ENCODE results near the gene SVBP.

SVBP gene

DNA sequence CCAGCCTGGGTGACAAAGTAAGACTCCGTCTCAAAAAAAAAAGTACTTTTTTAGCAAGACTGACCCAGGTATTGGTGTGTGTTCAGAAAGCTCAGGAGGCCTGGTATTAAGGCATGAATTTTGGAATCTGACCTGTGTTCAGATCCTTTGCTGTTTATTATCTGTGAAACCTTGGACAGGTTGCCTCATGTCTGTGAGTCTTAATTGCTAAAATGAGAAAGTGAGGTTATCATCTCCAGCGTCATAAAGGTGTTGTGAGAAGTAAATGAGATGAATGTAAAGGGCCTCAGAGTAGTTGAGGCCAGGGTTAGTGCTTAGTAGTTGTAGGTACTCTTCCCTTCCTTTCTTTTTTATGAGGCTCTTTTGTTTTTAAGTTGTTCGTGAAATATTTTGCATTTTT is 47.4 kb downstream of the SVBP start:
- no peak overlapping the region for H3K4me3 ChIP-seq (ENCODE audit: low read depth, low read length)
- no peaks in the 10 kb centered on the region for H3K27me3 ChIP-seq (replicated peaks)
- in situ Hi-C loops (cut with HindIII; ENCODE audit: low pct_ligation_motif_present, low sequenced_read_pairs): no loop called here
- DNase-seq: no peak
- no peak overlapping the region for H3K27ac ChIP-seq
- TF ChIP-seq, protein P1, sequence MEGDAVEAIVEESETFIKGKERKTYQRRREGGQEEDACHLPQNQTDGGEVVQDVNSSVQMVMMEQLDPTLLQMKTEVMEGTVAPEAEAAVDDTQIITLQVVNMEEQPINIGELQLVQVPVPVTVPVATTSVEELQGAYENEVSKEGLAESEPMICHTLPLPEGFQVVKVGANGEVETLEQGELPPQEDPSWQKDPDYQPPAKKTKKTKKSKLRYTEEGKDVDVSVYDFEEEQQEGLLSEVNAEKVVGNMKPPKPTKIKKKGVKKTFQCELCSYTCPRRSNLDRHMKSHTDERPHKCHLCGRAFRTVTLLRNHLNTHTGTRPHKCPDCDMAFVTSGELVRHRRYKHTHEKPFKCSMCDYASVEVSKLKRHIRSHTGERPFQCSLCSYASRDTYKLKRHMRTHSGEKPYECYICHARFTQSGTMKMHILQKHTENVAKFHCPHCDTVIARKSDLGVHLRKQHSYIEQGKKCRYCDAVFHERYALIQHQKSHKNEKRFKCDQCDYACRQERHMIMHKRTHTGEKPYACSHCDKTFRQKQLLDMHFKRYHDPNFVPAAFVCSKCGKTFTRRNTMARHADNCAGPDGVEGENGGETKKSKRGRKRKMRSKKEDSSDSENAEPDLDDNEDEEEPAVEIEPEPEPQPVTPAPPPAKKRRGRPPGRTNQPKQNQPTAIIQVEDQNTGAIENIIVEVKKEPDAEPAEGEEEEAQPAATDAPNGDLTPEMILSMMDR (IDR thresholded peaks at IDR 0.05; ENCODE audit: low read depth, low read length, missing control alignments): no peak
- H3K36me3 ChIP-seq (replicated peaks): peaks cover 7% of the 10 kb centered on the region

DNA sequence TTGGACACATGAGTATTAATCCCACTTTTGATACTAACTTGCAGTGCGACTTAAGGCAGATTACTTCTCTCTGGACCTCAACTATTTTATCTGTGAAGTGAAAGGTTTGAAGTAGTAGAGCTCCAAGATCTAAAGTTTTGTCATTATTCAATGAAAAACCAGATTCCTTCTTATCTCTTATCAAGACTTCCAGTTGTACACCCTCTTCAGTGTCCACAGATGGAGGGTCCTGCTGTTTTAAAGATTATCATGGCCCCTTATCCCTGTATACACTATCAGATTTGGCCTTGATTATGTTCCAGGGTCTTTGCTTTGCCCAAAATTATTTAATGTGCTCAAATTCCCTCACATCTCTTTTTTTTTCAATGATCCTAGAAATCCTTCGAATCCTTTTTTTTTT is 49.0 kb downstream of the SVBP start:
- no peaks in the 10 kb centered on the region for H3K36me3 ChIP-seq (replicated peaks)
- no peak for DNase-seq
- no peak overlapping the region for H3K27ac ChIP-seq
- H3K27me3 ChIP-seq (replicated peaks): no peaks in the 10 kb centered on the region
- in situ Hi-C loops (cut with HindIII; ENCODE audit: low pct_ligation_motif_present, low sequenced_read_pairs): no loop called here
- TF ChIP-seq, protein P1 (IDR thresholded peaks at IDR 0.05; ENCODE audit: low read depth, low read length, missing control alignments): no peak
- peak overlapping the region; percentile 95 for H3K4me3 ChIP-seq (ENCODE audit: low read depth, low read length)

DNA sequence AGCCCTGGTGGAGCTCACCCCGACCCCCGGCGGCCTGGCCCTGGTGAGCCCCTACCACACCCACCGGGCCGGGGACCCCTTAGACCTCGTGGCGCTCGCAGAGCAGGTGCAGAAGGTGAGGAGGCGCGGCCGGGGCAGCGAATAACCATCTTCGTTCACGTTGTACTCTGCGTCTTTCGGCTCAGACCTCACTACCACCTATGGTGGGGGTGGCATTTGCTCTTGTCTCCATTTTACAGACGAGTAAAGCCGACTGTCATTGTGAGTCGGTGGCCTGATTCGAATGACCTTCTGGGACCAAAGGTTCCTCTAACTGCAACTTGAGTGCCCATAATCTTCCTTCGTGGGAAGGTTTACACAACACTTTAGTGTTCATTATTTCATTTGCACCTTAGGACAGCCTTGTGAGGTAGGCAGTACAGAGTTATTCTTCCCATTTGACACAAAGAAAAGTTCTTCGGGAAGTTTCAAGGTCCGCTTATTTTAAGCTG is 49.6 kb downstream of the SVBP start:
- no peaks in the 10 kb centered on the region for H3K27me3 ChIP-seq (replicated peaks)
- H3K36me3 ChIP-seq (replicated peaks): peaks cover 2% of the 10 kb centered on the region
- H3K4me3 ChIP-seq (ENCODE audit: low read depth, low read length): peak overlapping the region; percentile 95
- peak overlapping the region; percentile 58 for H3K27ac ChIP-seq
- in situ Hi-C loops (cut with HindIII; ENCODE audit: low pct_ligation_motif_present, low sequenced_read_pairs): no loop called here
- no peak for DNase-seq
- TF ChIP-seq, protein P1 (IDR thresholded peaks at IDR 0.05; ENCODE audit: low read depth, low read length, missing control alignments): no peak

DNA sequence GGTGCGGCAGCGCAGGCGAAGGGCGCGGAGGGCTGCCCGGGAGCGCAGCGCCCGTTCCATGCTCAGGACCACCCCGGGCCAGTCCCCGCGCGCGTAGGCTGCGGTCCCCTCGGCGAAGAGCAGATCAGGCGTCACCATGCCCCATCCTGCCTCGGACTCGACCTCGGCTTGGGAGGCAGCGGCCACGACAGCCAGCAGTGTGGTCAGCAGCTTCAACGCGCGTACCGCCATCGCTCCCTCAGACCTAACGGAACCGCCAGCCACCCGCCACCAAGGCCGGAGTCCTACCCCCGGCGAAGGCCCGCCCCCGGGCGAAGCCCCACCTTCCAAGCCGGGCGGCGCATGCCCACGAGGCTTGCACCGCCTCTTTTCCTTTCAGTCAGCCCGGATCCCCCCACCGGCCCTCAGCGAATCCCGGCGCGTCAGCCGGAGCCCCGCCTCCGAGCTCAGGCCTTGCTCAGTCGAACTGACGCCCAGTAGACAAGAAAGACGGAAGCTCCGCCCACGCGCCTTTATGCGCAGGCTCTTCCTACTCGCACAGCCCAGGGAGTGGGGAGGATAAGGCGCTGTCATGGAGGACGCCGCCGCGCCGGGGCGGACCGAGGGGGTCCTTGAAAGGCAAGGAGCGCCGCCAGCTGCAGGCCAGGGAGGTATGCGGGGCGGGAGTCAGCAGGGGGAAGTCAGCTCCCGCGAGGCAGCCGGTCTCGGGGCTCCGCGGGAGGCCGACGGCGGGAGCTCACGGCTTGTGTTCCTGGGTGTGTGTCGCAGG is 50.3 kb downstream of the SVBP start, which contains the start of the genes C1orf50 and P3H1:
C1orf50 (plus strand) TSS at position 509 of the 769 bp plus-strand sequence; CDS start at position 572, 63 bp downstream.
P3H1 (minus strand) TSS at position 288 of the 769 bp plus-strand sequence; CDS start at position 231, 57 bp downstream.
- Histone ChIP-seq H3K36me3 (replicated peaks) (peaks cover 8% of the 10 kb centered on the region), H3K27me3 (replicated peaks) (no peaks in the 10 kb centered on the region), H3K27ac (peak within 1 kb of the TSS; percentile 58), H3K4me3 (ENCODE audit: low read depth, low read length) (peak within 1 kb of the TSS; percentile 95)
- DNase-seq: peak; percentile 99
- TF ChIP-seq, protein P1 (IDR thresholded peaks at IDR 0.05; ENCODE audit: low read depth, low read length, missing control alignments): no peak
- in situ Hi-C loops (cut with HindIII; ENCODE audit: low pct_ligation_motif_present, low sequenced_read_pairs): no loop called here

DNA sequence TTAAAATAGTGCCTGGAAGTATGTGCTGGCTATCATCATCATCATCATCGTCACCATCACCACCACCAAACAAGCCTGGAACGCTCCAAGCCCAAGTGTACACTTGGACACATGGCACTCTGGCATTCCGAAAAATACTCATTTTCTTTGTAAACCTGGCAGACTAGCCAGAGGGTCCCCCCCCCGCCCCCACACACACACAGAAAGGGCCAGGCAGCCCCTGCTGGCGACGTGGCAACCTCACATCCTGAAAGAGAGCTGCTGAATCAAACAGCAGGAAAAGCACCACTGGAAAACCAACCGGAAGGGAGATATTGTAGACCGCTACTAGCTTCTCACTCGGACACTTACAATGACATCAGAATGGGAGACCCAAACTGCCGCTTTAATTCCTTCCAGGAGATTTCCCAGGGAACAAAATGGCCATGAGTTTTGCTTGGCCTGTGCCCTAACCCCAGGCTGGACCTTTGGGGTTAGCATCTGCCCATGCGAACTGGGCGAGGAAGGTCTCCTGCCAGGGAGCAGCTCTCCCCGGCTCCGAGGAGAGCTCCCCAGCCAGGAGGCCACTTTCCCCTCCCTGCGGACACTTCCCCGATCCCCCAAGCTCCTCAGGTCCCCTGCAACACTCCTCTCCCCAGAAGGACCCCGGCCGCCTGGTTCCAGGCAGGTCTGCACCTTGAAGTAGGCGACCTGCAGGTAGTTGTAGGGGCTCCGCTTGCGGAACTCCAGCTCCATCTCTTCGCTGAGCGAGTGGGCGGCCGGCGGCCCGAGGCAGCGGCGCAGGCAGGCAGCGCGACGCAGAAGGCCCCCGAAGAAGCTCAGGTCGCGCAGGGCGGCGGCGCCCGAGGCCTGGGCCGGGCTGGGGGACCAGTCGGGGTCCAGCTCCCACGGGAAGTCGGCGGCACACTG is 51.1 kb downstream of the SVBP start:
- peak overlapping the region; percentile 95 for H3K4me3 ChIP-seq (ENCODE audit: low read depth, low read length)
- TF ChIP-seq, protein P1 (IDR thresholded peaks at IDR 0.05; ENCODE audit: low read depth, low read length, missing control alignments): peak; percentile 71
- DNase-seq: peak; percentile 76
- in situ Hi-C loops (cut with HindIII; ENCODE audit: low pct_ligation_motif_present, low sequenced_read_pairs): no loop called here
- no peaks in the 10 kb centered on the region for H3K27me3 ChIP-seq (replicated peaks)
- peak overlapping the region; percentile 44 for H3K27ac ChIP-seq
- H3K36me3 ChIP-seq (replicated peaks): peaks cover 8% of the 10 kb centered on the region

Measured in brain microvascular endothelial cell (primary cell).